Measurements from ENCODE around the gene PAM.

PAM gene

GRCh38 chr5:102910240-102911226, 155.4 kb downstream of the PAM start:
- peak; percentile 60 for DNase-seq (ENCODE audit: low read depth, low spot score)
- in situ Hi-C loops (cut with HindIII; ENCODE audit: low sequenced_read_pairs) = no loop called here
- no peak for TF ChIP-seq CTCF (IDR thresholded peaks at IDR 0.05; ENCODE audit: low read depth, low read length)
- H3K4me3 ChIP-seq (ENCODE audit: low read depth, low read length) = no peak overlapping the region

- no peak for TF ChIP-seq CTCF (IDR thresholded peaks at IDR 0.05; ENCODE audit: low read depth, low read length)
- H3K4me3 ChIP-seq (ENCODE audit: low read depth, low read length) = no peak overlapping the region
- in situ Hi-C loops (cut with HindIII; ENCODE audit: low sequenced_read_pairs) = no loop called here
- DNase-seq (ENCODE audit: low read depth, low spot score) = peak; percentile 73
Observed at GRCh38 chr5:102911973-102912372, 156.9 kb downstream of the PAM start.

GRCh38 chr5:102916109-102916508, 161.0 kb downstream of the PAM start:
- DNase-seq (ENCODE audit: low read depth, low spot score) = no peak
- in situ Hi-C loops (cut with HindIII; ENCODE audit: low sequenced_read_pairs) = no loop called here
- TF ChIP-seq CTCF (IDR thresholded peaks at IDR 0.05; ENCODE audit: low read depth, low read length) = no peak
- H3K4me3 ChIP-seq (ENCODE audit: low read depth, low read length) = no peak overlapping the region

- in situ Hi-C loops (cut with HindIII; ENCODE audit: low sequenced_read_pairs) = no loop called here
- H3K4me3 ChIP-seq (ENCODE audit: low read depth, low read length) = no peak overlapping the region
- no peak for DNase-seq (ENCODE audit: low read depth, low spot score)
- no peak for TF ChIP-seq CTCF (IDR thresholded peaks at IDR 0.05; ENCODE audit: low read depth, low read length)
Observed at GRCh38 chr5:102918986-102919610, 164.0 kb downstream of the PAM start.

- H3K4me3 ChIP-seq (ENCODE audit: low read depth, low read length) = no peak overlapping the region
- no peak for DNase-seq (ENCODE audit: low read depth, low spot score)
- TF ChIP-seq CTCF (IDR thresholded peaks at IDR 0.05; ENCODE audit: low read depth, low read length) = no peak
- in situ Hi-C loops (cut with HindIII; ENCODE audit: low sequenced_read_pairs) = no loop called here
Observed at GRCh38 chr5:102920762-102921161, 165.7 kb downstream of the PAM start.

GRCh38 chr5:102921341-102922044, 166.4 kb downstream of the PAM start:
- TF ChIP-seq CTCF (IDR thresholded peaks at IDR 0.05; ENCODE audit: low read depth, low read length) = no peak
- peak; percentile 29 for DNase-seq (ENCODE audit: low read depth, low spot score)
- in situ Hi-C loops (cut with HindIII; ENCODE audit: low sequenced_read_pairs) = no loop called here
- H3K4me3 ChIP-seq (ENCODE audit: low read depth, low read length) = no peak overlapping the region
